ENCODE data around the gene SORL1-AS1.

Gene SORL1-AS1

GRCh38 chr11:121449626-121450025 lies 3.1 kb downstream of the SORL1-AS1 start:
- TF ChIP-seq POLR2A (IDR thresholded peaks at IDR 0.05; ENCODE audit: low read depth, low read length) (no peak), TAF1 (IDR thresholded peaks at IDR 0.05; ENCODE audit: borderline replicate concordance, low read depth, low read length) (no peak), POLR2AphosphoS5 (IDR thresholded peaks at IDR 0.05; ENCODE audit: low read depth, low read length) (no peak)
- no peak for FAIRE-seq
- DNase-seq (ENCODE audit: insufficient read length): no peak

- TF ChIP-seq POLR2A (IDR thresholded peaks at IDR 0.05; ENCODE audit: low read depth, low read length) (no peak), POLR2AphosphoS5 (IDR thresholded peaks at IDR 0.05; ENCODE audit: low read depth, low read length) (no peak), TAF1 (IDR thresholded peaks at IDR 0.05; ENCODE audit: borderline replicate concordance, low read depth, low read length) (no peak)
- FAIRE-seq: peak; percentile 100
- no peak for DNase-seq (ENCODE audit: insufficient read length)
Measured at GRCh38 chr11:121449123-121449522, 3.6 kb downstream of the SORL1-AS1 start.

GRCh38 chr11:121448431-121448941 lies 4.3 kb downstream of the SORL1-AS1 start:
- DNase-seq (ENCODE audit: insufficient read length) (no peak), FAIRE-seq (no peak)

GRCh38 chr11:121448011-121448410 lies 4.8 kb downstream of the SORL1-AS1 start:
- TF ChIP-seq TAF1 (IDR thresholded peaks at IDR 0.05; ENCODE audit: borderline replicate concordance, low read depth, low read length): no peak
- no peak for TF ChIP-seq POLR2AphosphoS5 (IDR thresholded peaks at IDR 0.05; ENCODE audit: low read depth, low read length)
- no peak for TF ChIP-seq POLR2A (IDR thresholded peaks at IDR 0.05; ENCODE audit: low read depth, low read length)
- no peak for FAIRE-seq
- no peak for DNase-seq (ENCODE audit: insufficient read length)

More at GRCh38 chr11:121448431-121448941, 4.3 kb downstream of the SORL1-AS1 start:
- TF ChIP-seq POLR2AphosphoS5 (IDR thresholded peaks at IDR 0.05; ENCODE audit: low read depth, low read length) (peak; percentile 22; the same call in 1 of the 2 replicates), TAF1 (IDR thresholded peaks at IDR 0.05; ENCODE audit: borderline replicate concordance, low read depth, low read length) (no peak)

- TF ChIP-seq POLR2AphosphoS5 (IDR thresholded peaks at IDR 0.05; ENCODE audit: low read depth, low read length) (no peak), POLR2A (IDR thresholded peaks at IDR 0.05; ENCODE audit: low read depth, low read length) (no peak)
- FAIRE-seq (peak; percentile 91), DNase-seq (ENCODE audit: insufficient read length) (no peak)
Measured at GRCh38 chr11:121446752-121447156, 6.0 kb downstream of the SORL1-AS1 start.

- DNase-seq (ENCODE audit: insufficient read length) (no peak), FAIRE-seq (peak; percentile 93)
- no peak for TF ChIP-seq POLR2A (IDR thresholded peaks at IDR 0.05; ENCODE audit: low read depth, low read length)
- no peak for TF ChIP-seq POLR2AphosphoS5 (IDR thresholded peaks at IDR 0.05; ENCODE audit: low read depth, low read length)
- TF ChIP-seq TAF1 (IDR thresholded peaks at IDR 0.05; ENCODE audit: borderline replicate concordance, low read depth, low read length): no peak
Measured at GRCh38 chr11:121445071-121445768, 7.5 kb downstream of the SORL1-AS1 start.

- FAIRE-seq (peak; percentile 84), DNase-seq (ENCODE audit: insufficient read length) (no peak)
- no peak for TF ChIP-seq TAF1 (IDR thresholded peaks at IDR 0.05; ENCODE audit: borderline replicate concordance, low read depth, low read length)
- no peak for TF ChIP-seq POLR2A (IDR thresholded peaks at IDR 0.05; ENCODE audit: low read depth, low read length)
- no peak for TF ChIP-seq POLR2AphosphoS5 (IDR thresholded peaks at IDR 0.05; ENCODE audit: low read depth, low read length)
Measured at GRCh38 chr11:121444526-121444925, 8.2 kb downstream of the SORL1-AS1 start.

GRCh38 chr11:121443688-121444275 lies 9.0 kb downstream of the SORL1-AS1 start:
- no peak for DNase-seq (ENCODE audit: insufficient read length)
- peak; percentile 24 for FAIRE-seq
- TF ChIP-seq POLR2AphosphoS5 (IDR thresholded peaks at IDR 0.05; ENCODE audit: low read depth, low read length): no peak
- TF ChIP-seq POLR2A (IDR thresholded peaks at IDR 0.05; ENCODE audit: low read depth, low read length): no peak
- TF ChIP-seq TAF1 (IDR thresholded peaks at IDR 0.05; ENCODE audit: borderline replicate concordance, low read depth, low read length): no peak

GRCh38 chr11:121441521-121441920 lies 11.2 kb downstream of the SORL1-AS1 start:
- TF ChIP-seq POLR2A (IDR thresholded peaks at IDR 0.05; ENCODE audit: low read depth, low read length) (no peak), TAF1 (IDR thresholded peaks at IDR 0.05; ENCODE audit: borderline replicate concordance, low read depth, low read length) (no peak), POLR2AphosphoS5 (IDR thresholded peaks at IDR 0.05; ENCODE audit: low read depth, low read length) (no peak)
- DNase-seq (ENCODE audit: insufficient read length) (no peak), FAIRE-seq (peak; percentile 73)

- TF ChIP-seq TAF1 (IDR thresholded peaks at IDR 0.05; ENCODE audit: borderline replicate concordance, low read depth, low read length) (no peak), POLR2A (IDR thresholded peaks at IDR 0.05; ENCODE audit: low read depth, low read length) (no peak), POLR2AphosphoS5 (IDR thresholded peaks at IDR 0.05; ENCODE audit: low read depth, low read length) (no peak)
- DNase-seq (ENCODE audit: insufficient read length) (no peak), FAIRE-seq (peak; percentile 79)
Measured at GRCh38 chr11:121439759-121440158, 13.0 kb downstream of the SORL1-AS1 start.

- no peak for DNase-seq (ENCODE audit: insufficient read length)
- no peak for TF ChIP-seq POLR2AphosphoS5 (IDR thresholded peaks at IDR 0.05; ENCODE audit: low read depth, low read length)
- TF ChIP-seq TAF1 (IDR thresholded peaks at IDR 0.05; ENCODE audit: borderline replicate concordance, low read depth, low read length): no peak
- TF ChIP-seq POLR2A (IDR thresholded peaks at IDR 0.05; ENCODE audit: low read depth, low read length): no peak
- peak; percentile 91 for FAIRE-seq
Measured at GRCh38 chr11:121439337-121439736, 13.4 kb downstream of the SORL1-AS1 start.

GRCh38 chr11:121437686-121438078 lies 15.1 kb downstream of the SORL1-AS1 start:
- DNase-seq (ENCODE audit: insufficient read length): no peak
- TF ChIP-seq TAF1 (IDR thresholded peaks at IDR 0.05; ENCODE audit: borderline replicate concordance, low read depth, low read length) (no peak), POLR2A (IDR thresholded peaks at IDR 0.05; ENCODE audit: low read depth, low read length) (no peak), POLR2AphosphoS5 (IDR thresholded peaks at IDR 0.05; ENCODE audit: low read depth, low read length) (no peak)
- peak; percentile 5 for FAIRE-seq

Measured in GM12892 (cell line).